Activated T-helper 9 cell treated with anti-CD3 and anti-CD28 coated beads, Interleukin-2, amount 50 U/mL, for 16 hours (primary cell): ENCODE data around the gene PET117.
"Not testable (repeated sequence)": the region's sequence is repeated elsewhere in the genome, so short reads cannot be mapped to it uniquely, and the experiment has no call there.

Source experiments
- DNase-seq: peaks from one replicate; pipeline ENCODE4 v3.0.0-alpha.2; 2020; ENCODE audit warnings: low read depth

The PET117 gene

DNA sequence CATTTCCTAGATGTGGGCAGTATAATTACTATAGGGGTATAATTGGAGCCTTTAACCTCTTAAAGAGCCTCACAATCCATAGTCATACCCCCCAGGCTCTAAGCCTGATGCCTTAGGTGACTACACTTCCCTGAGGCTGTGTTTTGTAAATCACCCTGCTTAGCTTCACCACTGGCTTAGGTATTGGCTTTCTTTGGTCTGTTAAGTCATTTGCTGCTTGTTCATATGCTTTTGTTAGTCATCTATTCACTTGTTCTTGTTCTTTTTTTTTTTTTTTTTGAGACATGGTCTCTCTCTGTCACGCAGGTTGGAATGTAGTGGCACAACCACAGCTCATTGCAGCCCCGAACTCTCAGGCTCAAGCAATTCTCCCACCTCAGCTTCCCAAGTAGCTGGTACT lies 26.7 kb downstream of the PET117 start:
- DNase-seq, result no peak

DNA sequence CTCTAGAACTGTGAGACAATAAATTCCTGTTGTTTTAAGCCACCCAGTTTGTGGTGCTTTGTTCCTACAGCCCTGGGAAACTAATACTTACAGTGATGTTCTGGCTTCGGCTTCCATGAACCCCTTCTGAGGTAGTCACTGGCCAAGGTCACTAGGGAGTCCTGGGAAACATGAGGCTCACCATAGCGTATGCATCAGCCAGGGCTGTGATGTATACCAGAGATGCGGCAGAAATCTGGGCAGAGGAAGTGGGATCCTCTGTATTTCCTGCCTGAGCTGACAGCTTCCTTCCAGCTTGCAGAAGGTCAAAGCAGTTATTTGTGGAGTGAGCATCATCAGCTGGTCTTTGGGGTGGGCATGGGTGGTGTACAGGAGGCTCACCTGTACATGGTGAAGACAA lies 27.9 kb downstream of the PET117 start:
- DNase-seq, result no peak

DNA sequence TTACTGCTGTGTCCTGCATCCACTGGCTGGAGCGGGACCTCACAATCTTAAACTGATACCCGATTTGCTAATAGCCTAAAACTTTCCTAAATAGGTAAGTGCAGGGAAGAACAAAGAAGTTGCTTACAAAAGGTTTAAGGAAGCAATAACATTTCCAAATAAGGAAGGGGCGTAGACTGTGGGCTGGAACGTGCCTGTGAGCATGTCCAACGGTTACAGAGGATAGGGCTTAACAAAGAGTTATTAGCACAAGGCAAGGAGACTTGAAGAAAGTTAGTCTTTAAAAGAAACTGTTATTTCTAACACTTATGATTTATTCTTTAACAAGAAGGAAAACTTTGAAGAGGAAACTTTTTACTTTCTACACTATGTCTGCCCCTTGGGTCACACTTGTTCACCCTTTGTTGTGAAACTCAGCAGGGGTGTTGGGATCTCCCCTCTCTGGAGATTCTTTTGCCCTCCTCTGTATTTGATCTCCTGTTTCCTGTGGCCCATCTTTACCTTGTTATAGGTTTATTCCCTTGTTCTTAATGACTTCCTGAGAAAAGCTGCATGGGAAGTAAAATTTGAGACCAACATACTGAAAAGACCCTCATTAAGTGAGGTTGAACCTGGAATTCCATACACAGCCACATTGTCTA lies 28.7 kb downstream of the PET117 start:
- no peak for DNase-seq

DNA sequence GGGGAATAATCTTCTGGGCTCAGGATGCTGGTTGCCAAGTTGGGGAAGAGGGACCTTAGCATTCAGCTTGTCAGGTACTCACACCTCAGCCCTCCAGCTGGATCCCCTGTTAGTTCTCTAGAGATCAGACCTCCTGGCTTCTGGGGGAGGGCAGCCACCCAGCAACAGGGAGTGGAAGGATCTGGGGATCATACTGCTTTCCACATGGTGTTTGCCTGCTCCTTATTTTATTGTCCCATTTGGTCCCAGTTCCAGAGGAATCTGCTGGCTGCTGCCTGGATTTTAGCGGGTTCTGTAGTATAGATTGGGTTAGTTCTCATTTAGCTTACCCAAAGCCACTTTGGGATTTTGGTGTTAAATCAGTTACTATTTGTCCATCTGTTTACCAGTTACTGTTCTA lies 29.3 kb downstream of the PET117 start:
- DNase-seq, result no peak

DNA sequence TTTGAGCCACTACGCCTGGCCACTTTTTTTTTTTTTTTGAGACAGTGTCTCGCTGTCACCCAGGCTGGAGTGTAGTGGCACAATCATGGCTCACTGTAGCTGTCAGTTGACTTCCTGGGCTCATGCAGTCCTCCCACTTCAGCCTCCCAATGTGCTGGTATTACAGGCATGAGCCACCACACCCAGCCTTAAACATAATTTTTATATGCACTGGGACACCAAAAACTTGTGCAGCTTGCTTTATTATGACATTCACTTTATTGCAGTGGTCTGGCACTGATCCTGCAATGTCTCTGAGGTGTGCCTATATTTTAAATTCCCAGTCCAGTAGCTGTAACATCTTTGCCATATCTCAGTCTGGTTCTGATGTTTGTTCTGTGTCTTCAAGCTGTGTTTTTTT lies 34.7 kb downstream of the PET117 start:
- no peak for DNase-seq

DNA sequence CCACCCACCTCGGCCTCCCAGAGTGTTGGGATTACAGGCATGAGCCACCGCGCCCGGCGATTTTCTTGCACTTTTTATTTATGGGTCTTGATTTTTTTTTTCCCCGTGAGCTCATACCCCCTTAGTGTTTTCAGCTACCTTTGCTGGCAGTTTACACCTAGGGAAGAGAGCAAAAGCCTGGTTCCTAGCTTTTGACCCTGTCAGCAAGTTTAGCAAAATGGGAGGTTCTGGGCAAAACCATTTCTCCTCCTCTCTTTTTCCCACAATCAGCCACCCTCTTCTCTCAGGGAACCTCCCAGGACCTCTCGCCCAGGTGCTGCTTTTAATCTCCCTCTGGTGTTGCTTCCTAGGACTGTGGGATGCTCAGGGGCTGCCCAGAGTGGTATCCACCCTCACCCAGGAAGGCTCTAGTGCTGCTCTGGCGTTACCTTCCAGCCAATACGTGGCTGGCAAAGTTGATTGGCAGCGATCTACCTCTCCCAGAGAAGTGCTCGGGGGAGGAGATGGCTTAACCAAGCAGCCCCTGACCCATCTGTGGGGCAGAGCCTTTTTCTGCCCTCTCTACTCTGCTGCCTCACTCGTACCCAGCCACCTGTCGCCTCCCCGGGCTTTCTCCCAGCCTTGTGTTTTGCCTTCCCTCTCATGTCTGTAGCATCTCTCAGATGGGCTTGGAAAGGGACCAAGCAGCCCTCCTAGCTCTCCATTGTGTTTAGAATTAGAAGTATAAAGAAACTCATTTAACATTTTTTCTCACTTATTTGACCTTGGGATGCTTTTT lies 37.4 kb downstream of the PET117 start:
- DNase-seq, result no peak

DNA sequence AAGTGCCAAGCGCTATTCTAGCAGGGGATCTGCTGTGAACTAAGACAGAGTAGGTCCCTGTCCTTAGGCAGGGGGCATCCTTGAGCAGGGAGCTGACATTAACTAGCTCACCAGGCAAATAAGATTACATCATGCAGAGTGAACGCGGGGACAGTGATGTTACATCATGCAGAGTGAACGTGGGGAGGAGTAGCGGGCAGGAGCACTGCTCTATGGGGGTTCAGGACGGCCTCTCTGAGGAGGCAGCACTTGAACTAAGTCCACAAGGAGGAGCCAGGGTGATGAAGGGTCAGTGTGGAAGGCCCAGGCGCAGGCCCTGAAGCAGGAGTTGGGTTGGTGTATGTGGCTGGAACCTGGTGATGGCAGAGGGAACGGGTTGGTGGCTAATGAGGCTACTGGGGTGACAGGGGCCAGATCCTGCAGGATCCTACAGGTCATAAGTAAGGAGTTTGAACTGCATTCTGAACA lies 38.7 kb downstream of the PET117 start:
- DNase-seq, result no peak

DNA sequence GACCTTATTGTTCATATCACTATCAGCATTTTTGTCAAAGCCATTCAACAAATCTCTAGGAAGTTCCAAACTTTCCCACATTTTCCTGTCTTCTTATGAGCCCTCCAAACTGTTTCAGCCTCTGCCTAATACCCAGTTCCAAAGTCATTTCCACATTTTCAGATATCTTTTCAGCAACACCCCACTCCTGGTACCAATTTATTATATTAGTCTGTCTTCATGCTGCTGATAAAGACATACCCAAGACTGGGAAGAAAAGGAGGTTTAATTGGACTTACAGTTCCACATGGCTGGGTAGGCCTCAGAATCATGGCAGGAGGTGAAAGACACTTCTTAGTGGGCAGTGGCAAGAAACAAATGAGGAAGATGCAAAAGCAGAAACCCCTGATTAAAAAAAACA lies 42.7 kb downstream of the PET117 start:
- not testable (repeated sequence) for DNase-seq

DNA sequence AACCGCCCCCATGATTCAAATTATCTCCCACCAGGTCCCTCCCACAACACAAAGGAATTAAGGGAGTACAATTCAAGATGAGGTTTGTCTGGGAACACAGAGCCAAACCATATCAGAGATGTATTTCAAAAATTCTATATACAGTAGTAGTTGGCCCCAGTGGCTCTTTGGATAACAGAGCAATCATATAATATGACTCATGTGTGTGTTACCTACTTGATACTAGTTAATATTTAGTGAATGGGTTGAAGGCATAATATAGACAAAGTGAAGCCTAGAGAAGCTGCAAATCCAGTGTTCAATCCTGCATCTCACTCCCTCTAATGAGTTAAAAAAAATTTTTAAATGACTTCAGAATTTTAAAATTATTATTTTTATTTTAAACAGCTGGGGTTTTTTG lies 43.2 kb downstream of the PET117 start:
- no peak for DNase-seq

DNA sequence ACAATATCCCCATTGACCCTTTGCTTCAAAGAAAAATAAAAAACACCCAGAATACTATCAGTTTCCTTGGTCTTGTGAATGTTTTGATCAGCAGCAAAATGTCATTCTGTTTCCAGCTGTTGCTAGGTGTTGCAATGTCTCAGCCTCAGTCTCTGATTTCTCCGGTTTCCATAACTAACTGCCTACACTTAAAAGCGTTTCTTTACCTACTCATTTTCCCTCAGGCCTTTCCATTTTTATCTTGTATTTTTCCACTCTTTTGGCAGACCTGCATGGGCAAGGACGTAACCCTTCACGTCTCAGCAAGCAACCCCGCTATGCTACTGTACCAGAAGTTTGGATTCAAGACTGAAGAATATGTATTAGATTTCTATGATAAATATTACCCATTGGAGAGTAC lies 49.4 kb downstream of the PET117 start:
- no peak for DNase-seq

DNA sequence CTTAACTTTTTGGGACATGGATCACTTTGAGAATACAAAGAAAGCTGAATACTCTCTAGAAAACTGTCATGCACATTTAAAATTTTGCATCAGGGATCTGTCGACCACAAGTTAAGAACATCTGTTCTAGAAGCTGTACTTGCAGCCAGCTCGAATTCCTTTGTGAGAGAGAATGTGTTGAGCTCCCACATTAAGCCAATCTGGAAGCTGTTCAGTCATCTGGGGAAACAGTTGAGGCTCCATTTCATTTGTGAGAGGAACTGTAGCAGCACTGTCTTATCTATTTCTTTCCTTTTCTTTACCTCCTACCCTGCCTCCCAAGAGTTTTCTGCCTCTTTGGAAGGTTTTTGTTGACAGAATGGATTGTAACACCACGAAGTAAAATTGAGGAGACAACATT lies 50.8 kb downstream of the PET117 start:
- no peak for DNase-seq

DNA sequence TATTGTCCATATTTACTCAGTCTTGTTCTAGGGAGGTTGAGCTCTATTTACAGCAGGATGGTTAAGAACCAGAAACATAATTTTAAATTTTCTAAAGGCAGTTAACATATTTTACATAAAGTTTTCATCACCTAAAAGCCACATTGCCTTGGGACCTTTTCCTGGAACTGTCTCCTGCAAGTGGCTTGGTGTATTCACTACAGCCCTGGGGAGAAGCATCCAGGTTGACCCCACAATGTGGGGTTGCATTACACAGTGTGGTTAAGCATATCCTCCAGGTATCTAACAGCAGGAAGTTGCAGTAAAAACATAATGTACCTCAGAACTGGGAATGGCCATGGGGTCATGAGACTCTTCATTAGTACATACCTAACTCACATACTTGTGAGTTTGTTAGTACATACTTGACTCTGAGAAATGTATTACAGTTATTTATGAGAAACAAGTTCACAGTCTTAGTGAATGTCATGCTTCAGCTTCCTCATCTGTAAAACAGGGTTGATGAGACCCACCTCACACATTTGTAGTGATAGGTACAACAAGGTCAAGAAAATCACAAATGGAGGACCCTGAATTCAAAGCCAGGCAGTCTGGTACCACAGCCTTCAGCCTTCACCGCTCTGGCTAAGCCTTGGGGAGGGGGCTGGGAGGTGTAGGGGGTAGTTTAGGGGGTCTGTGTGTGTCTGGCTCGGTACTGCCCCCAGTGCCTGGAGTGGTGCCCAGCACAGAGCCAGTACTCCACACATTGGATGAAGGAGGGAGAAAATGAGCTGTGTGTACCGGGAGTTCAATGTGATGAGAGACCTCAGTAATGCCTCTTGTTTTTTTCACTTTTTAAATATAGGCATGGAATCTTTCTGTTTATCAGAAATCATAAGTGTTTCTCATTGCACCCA lies 52.9 kb downstream of the PET117 start:
- no peak for DNase-seq

DNA sequence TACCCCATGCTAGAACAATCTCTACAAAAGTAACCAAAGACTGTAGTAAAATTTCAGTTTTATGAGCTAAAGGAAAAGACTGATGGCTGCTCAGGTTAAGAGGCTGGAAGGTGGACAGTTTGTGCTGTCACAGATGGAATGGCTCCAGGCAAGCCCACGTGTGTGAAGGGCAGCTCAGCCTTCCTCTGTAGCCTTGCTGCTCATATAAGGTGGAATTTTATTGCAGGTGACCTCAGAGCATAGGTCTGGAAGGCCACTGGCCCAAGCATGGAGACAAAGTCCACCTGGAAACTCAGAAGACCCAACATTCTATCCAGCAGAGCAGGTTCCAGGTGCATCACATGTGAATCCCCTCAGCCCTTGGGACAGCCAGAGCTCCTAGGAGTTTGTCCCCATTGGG lies 53.6 kb downstream of the PET117 start:
- DNase-seq, result no peak
